Measurements from ENCODE around the gene SPATA25.
"Not testable (repeated sequence)": the region's sequence is repeated elsewhere in the genome, so short reads cannot be mapped to it uniquely, and the experiment has no call there.

The SPATA25 gene

GRCh38 chr20:45913116-45913515 is 25.7 kb upstream of the SPATA25 start:
- DNase-seq = no peak

- DNase-seq = no peak
Measured at GRCh38 chr20:45912344-45912682, 24.9 kb upstream of the SPATA25 start.

DNA sequence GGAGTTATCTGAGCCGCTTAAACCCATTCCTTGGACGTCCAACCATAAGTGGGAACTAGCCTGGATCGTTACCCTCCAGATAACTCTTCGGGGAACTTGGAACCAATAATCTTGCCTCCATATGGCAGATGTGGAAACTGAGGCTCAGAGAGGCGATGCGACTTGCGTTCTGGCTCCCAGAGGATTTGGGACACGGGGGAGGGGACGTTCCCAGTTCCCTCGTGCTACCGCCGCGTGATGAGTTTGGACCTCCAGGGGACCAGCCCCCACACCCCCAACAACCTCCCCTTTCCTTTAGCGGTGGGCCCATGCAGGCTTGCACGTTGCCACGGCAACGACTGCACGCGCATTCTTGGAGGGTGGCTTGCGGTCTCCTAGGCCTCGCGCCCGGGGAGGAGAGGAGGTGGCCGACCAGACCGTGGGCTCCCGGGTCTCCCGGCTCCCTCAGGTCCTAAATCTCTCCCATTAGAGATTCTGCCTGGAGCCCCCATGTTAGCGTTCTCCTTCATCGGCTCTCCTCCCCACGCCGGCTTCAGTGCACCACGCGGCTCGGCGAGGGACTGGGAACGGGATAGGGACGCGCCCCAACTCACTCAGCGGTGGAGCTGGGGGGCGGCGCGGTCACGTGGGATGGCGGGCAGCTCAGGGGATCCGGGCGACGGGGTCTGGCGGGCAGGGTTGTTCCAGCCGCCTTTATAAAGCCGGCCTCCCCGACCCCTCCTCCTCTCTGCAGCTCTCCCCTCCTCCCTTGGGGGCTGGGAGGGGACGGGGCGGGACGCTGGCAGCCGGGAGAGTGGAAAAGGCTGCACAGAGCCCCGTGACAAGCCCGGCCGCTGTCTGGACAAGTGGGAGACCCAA is 24.3 kb upstream of the SPATA25 start, which contains the start of gene PLTP:
Gene PLTP (minus strand): TSS at position 670 of the 858 bp plus-strand sequence. CDS start 703 bp downstream, outside the sequence.
- no peak for DNase-seq

DNA sequence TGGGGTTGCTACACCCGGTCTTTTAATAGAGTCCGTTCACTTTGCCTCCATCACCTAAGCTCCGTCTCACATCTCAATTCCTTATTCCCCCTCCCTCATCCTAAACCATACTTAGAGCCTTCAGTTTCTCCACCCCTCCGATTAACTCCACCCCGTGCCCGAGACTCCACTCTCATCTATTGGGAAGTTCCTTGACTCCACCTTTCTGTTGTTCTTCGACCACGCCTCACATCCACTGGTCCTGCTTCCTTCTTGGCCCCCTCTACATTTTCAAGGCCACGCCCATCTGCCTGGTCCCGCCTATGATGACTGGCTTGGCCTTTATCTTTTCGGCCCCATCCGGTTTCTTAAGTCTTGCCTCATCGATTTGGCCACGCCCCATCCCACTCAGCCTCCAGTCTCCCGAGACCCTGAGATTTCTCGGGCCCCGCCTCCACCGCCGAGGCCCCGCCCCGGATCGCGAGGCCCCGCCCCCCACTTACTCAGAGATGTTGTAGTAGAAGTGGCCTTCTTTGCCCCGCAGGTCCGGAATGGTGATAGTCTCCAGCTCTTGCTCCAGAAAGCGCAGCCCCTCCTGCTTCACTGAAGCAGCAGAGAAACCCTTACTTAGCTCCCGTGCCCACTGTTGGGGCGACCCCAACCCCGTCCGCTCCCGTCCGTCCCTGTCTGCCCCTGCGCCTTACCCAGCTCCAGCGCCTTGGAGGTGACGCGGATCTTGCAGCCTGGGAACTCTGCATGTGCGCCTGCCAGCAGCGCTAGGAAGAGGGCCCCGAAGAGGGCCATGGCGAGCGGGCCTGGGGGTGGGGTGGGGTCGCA is 23.5 kb upstream of the SPATA25 start:
- DNase-seq = no peak

GRCh38 chr20:45909817-45910669 is 22.6 kb upstream of the SPATA25 start:
- no peak for DNase-seq

DNA sequence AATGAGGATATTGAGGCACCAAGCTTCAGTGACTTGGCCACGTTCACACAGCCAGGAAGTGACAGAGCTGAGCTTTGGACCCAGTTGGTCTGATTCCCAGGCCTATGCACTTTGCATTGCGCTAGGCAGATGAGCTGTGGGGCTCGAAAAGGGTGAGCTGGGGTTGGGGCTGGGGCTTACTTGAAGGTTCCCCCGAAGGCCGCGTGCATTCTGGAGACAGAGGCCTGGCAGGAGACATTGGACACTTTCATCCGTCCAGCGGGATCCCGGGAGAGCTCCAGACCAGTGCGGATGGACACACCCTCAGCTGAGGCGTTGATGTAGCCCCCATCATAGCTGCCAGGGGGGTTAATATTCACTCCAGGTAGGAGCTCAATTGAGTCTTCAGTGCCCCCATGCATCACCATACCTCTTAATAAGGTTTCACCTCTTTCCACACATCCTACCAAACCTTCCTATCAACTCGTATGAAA is 21.9 kb upstream of the SPATA25 start:
- no peak for DNase-seq

- DNase-seq = no peak
Measured at GRCh38 chr20:45908084-45908483, 20.7 kb upstream of the SPATA25 start.

GRCh38 chr20:45907219-45907948 is 20.0 kb upstream of the SPATA25 start:
- DNase-seq = no peak

GRCh38 chr20:45905505-45906079 is 18.2 kb upstream of the SPATA25 start:
- DNase-seq = no peak

- no peak for DNase-seq
Measured at GRCh38 chr20:45904583-45905504, 17.4 kb upstream of the SPATA25 start.

DNA sequence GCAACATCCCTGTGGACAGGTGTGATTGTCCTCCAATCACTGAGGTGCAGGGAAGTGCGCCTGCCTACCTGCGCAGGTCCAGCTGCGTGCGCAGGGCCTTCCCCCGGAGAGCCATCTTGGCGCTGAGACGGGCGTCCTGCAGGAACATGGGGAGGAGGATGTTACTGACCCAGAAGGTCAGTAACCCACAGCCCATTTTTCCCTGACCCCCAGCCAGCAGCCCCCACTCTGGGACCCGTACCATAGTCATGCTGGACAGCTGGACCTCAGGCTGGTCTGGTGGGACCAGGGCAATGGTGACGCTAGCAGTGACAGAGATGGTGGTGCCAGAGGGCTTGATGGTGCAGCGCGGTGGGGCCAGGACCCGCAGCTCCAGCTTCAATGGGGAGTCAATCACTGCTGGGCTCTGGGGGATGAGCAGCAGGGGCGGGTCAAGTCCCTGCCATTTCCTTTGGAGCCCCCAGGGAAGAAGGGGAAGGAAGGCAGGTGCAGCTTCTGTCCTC is 14.8 kb upstream of the SPATA25 start:
- no peak for DNase-seq

DNA sequence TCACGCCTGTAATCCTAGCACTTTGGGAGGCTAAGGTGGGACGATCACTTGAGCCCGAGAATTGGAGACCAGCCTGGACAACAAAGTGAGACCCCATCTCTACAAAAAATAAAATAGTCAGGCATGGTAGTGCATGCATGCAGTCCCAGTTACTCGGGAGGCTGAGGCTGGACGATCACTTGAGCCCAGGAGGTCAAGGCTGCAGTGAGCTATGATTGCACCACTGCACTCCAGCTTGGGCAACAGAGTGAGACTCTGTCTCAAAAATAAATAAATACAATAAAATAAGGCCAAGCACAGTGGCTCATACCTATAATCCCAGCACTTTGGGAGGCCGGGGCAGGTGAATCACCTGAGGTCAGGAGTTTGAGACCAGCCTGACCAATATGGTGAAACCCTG is 13.9 kb upstream of the SPATA25 start:
- DNase-seq = not testable (repeated sequence)

DNA sequence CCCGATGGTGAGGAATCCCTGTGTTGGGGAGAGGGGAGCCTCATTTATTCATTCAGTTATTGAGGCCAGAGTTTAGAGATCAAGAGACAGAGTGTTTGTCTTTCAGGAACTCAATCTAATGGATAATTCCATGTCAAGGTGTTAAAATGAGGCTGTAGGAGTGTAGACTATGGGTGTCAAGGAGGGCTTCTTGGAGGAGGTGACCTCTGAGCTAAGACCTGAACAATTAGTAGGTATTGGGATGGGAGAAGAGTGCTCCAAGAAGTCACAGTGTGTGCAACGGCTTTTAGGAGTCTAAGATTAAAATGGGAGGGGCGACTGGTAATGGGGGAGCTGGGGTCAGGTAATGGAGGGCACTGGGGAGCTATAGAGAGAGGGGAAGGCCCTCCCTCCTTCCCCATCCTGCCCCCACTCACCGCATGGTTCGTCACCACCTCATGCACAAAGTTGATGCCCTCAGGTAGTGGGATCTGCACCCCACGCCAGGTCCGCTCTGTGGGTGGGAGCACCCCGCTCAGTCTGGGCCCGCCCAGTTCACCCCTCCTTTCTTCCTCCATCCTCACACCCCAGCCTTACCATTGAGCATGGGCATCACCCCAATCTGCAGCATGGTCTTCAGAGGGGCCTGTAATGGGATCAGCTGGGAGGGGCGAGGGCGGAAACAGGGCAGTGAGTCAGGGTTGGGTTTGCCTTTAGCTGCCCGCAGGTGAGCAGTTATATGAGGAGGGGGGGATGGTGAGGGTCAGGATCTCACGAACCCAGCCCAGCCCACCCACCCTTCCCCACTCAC is 11.8 kb upstream of the SPATA25 start:
- DNase-seq = no peak

- no peak for DNase-seq
Measured at GRCh38 chr20:45898285-45898684, 10.9 kb upstream of the SPATA25 start.

GRCh38 chr20:45897692-45898091 is 10.3 kb upstream of the SPATA25 start:
- DNase-seq = no peak

DNA sequence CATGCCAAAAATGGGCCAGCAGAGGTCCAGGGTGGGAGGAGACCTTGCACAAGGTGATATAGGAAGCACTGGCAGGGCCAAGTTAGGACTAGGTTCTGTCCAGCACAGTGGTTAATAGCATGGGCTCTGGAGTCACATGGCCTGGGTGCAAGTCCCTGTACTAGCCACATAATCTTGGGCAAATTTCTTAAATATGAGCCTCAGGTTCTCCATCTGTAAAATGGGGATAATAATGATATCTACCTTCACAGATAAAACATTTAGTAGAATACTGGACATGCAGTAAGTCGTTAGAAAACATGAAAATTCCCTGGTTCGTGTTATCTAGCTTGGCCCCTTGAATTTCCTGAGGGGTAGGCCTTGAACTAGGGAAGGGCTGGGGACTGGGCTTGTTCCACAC is 9.9 kb upstream of the SPATA25 start:
- no peak for DNase-seq

DNA sequence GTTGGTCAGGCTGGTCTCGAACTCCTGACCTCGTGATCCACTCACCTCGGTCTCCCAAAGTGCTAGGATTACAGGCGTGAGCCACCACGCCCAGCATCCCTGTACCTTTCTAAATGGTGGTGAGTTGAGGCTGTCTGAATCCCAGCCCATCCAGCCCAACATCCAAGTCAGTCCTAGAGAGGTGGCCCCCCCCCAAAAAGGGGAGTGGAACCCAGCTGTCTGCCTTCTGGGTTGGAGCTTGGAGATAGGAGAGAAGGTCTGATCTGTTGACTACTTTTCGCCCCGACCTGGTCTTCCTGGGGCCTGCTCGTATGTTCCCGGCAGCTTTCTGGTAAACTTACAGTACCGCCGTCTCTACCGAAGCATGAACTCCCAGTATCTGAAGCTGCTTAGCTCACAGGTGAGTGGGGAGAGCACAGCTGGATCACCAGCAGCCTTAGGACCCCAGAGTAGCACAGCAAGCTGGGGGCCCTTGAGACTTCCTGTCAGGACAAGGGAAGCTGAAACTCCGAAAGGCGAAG is 9.3 kb upstream of the SPATA25 start:
- DNase-seq = no peak

GRCh38 chr20:45894797-45895196 is 7.4 kb upstream of the SPATA25 start:
- no peak for DNase-seq

GRCh38 chr20:45893831-45894230 is 6.4 kb upstream of the SPATA25 start:
- no peak for DNase-seq

Data from NCI-H1694 (cell line).